ENCODE results near the gene NPPC.

The NPPC gene

GRCh38 chr2:231929961-231930592 lies 3.9 kb upstream of the NPPC start:
- TF ChIP-seq TAF1 (IDR thresholded peaks at IDR 0.05; ENCODE audit: low read depth) (no peak), RAD21 (IDR thresholded peaks at IDR 0.05; ENCODE audit: low read depth) (peak; percentile 21; the same call in 1 of the 2 replicates)

GRCh38 chr2:231928901-231929725 lies 2.9 kb upstream of the NPPC start:
- no peak for TF ChIP-seq FOXM1 (IDR thresholded peaks at IDR 0.05; ENCODE audit: borderline replicate concordance, low read depth)
- no peak for TF ChIP-seq EGR1 (IDR thresholded peaks at IDR 0.05)
- TF ChIP-seq MAX (IDR thresholded peaks at IDR 0.05) = no peak
- TF ChIP-seq REST (IDR thresholded peaks at IDR 0.05; ENCODE audit: low read depth) = no peak
- no peak for TF ChIP-seq CREB1 (IDR thresholded peaks at IDR 0.05; ENCODE audit: low read depth)
- no peak for TF ChIP-seq TEAD4 (IDR thresholded peaks at IDR 0.05)
- no peak for TF ChIP-seq CEBPB (IDR thresholded peaks at IDR 0.05)
- TF ChIP-seq USF1 (IDR thresholded peaks at IDR 0.05) = no peak
- TF ChIP-seq YY1 (IDR thresholded peaks at IDR 0.05; ENCODE audit: low read depth) = no peak
- no peak for TF ChIP-seq NFIC (IDR thresholded peaks at IDR 0.05)
- TF ChIP-seq ZBTB7A (IDR thresholded peaks at IDR 0.05; ENCODE audit: low read depth) = no peak
- TF ChIP-seq EP300 (IDR thresholded peaks at IDR 0.05; ENCODE audit: borderline replicate concordance) = no peak

- TF ChIP-seq EGR1 (IDR thresholded peaks at IDR 0.05) (no peak), TCF12 (IDR thresholded peaks at IDR 0.05; ENCODE audit: low read depth) (no peak), USF1 (IDR thresholded peaks at IDR 0.05) (no peak)
These were observed 2.3 kb upstream of the NPPC start for GRCh38 chr2:231928481-231928880.

GRCh38 chr2:231927566-231927890 lies 1.3 kb upstream of the NPPC start:
- TF ChIP-seq TEAD4 (IDR thresholded peaks at IDR 0.05) (no peak), TCF12 (IDR thresholded peaks at IDR 0.05; ENCODE audit: low read depth) (no peak), CEBPB (IDR thresholded peaks at IDR 0.05) (no peak), TAF1 (IDR thresholded peaks at IDR 0.05; ENCODE audit: low read depth) (no peak), NFIC (IDR thresholded peaks at IDR 0.05) (no peak), FOXM1 (IDR thresholded peaks at IDR 0.05; ENCODE audit: borderline replicate concordance, low read depth) (no peak), REST (IDR thresholded peaks at IDR 0.05; ENCODE audit: low read depth) (no peak), MAX (IDR thresholded peaks at IDR 0.05) (no peak), ZBTB7A (IDR thresholded peaks at IDR 0.05; ENCODE audit: low read depth) (no peak), EGR1 (IDR thresholded peaks at IDR 0.05) (no peak), RAD21 (IDR thresholded peaks at IDR 0.05; ENCODE audit: low read depth) (no peak)

- TF ChIP-seq TCF12 (IDR thresholded peaks at IDR 0.05; ENCODE audit: low read depth) (no peak), TAF1 (IDR thresholded peaks at IDR 0.05; ENCODE audit: low read depth) (no peak; the same call in 1 of the 2 replicates), RAD21 (IDR thresholded peaks at IDR 0.05; ENCODE audit: low read depth) (peak; percentile 41; the same call in 1 of the 2 replicates), EP300 (IDR thresholded peaks at IDR 0.05; ENCODE audit: borderline replicate concordance) (no peak)
These were observed 767 bp upstream of the NPPC start for GRCh38 chr2:231926761-231927565.
